Measurements from ENCODE around the gene LRRC8A. TPM values are rescaled to one million over a fixed set of nuclear protein-coding genes. Genes with fewer than 3 reads are reported as not detected.
"Not testable (repeated sequence)": the region's sequence is repeated elsewhere in the genome, so short reads cannot be mapped to it uniquely, and the experiment has no call there.

The LRRC8A gene
- total RNA-seq, 6 experiments from 2014 or later: 8.6 to 46.1 (median 22.1) TPM

DNA sequence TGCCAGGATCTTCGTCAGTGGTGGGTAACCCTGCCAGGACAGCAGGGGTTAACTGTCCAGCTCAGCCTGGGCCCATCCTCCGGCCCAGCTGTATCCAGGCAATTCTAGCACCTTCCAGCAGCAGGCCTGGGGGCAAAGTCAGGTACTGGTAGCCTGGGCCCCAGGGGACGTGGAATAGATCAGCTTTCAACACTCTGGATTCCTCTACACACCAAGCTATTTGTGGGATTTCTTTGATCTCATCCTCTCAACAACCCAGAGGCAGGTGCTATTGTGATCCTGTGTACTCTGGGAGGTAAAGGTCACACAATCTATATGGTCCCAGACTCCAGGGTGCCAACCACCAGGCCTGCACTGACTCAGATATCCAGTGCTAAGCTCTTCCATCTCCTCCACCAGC, 43.6 kb upstream of the LRRC8A start:
- Histone ChIP-seq H3K4me1 (peaks cover 0 to 12% (median 0%) of the 10 kb centered on the region in 4 donors), H3K27ac (no peak overlapping the region), H3K27me3 (no peaks in the 10 kb centered on the region), H3K4me3 (no peak overlapping the region), H3K9me3 (no peaks in the 10 kb centered on the region), H3K36me3 (no peaks in the 10 kb centered on the region)
- TF ChIP-seq, protein P1, sequence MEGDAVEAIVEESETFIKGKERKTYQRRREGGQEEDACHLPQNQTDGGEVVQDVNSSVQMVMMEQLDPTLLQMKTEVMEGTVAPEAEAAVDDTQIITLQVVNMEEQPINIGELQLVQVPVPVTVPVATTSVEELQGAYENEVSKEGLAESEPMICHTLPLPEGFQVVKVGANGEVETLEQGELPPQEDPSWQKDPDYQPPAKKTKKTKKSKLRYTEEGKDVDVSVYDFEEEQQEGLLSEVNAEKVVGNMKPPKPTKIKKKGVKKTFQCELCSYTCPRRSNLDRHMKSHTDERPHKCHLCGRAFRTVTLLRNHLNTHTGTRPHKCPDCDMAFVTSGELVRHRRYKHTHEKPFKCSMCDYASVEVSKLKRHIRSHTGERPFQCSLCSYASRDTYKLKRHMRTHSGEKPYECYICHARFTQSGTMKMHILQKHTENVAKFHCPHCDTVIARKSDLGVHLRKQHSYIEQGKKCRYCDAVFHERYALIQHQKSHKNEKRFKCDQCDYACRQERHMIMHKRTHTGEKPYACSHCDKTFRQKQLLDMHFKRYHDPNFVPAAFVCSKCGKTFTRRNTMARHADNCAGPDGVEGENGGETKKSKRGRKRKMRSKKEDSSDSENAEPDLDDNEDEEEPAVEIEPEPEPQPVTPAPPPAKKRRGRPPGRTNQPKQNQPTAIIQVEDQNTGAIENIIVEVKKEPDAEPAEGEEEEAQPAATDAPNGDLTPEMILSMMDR (IDR thresholded peaks at IDR 0.05): no peak
- TF ChIP-seq POLR2A (IDR thresholded peaks at IDR 0.05): no peak
- peak in 1 of 3 donors; percentile 6 for DNase-seq
- ATAC-seq: no peak
- intact Hi-C loops (cut with DNase I): no loop called here
- 100% methylated on average over 1 of the region's 3 CpGs for WGBS (ENCODE audit: insufficient coverage, low coverage, low lambda C conversion rate, missing lambda C conversion rate)

GRCh38 chr9:128840524-128840923, 41.4 kb upstream of the LRRC8A start:
- H3K9me3 ChIP-seq: no peaks in the 10 kb centered on the region
- WGBS (ENCODE audit: insufficient coverage, low coverage, low lambda C conversion rate, missing lambda C conversion rate): 86% methylated on average over 1 of the region's 1 CpG
- peaks cover 0 to 12% (median 0%) of the 10 kb centered on the region in 4 donors for H3K4me1 ChIP-seq
- H3K4me3 ChIP-seq: no peak overlapping the region
- no peaks in the 10 kb centered on the region for H3K36me3 ChIP-seq
- intact Hi-C loops (cut with DNase I): no loop called here
- DNase-seq (no peak), ATAC-seq (peak; percentile 34 to 65 (median 58))
- no peak overlapping the region for H3K27ac ChIP-seq
- TF ChIP-seq, protein P1 (IDR thresholded peaks at IDR 0.05): no peak
- no peak for TF ChIP-seq POLR2A (IDR thresholded peaks at IDR 0.05)
- no peaks in the 10 kb centered on the region for H3K27me3 ChIP-seq

DNA sequence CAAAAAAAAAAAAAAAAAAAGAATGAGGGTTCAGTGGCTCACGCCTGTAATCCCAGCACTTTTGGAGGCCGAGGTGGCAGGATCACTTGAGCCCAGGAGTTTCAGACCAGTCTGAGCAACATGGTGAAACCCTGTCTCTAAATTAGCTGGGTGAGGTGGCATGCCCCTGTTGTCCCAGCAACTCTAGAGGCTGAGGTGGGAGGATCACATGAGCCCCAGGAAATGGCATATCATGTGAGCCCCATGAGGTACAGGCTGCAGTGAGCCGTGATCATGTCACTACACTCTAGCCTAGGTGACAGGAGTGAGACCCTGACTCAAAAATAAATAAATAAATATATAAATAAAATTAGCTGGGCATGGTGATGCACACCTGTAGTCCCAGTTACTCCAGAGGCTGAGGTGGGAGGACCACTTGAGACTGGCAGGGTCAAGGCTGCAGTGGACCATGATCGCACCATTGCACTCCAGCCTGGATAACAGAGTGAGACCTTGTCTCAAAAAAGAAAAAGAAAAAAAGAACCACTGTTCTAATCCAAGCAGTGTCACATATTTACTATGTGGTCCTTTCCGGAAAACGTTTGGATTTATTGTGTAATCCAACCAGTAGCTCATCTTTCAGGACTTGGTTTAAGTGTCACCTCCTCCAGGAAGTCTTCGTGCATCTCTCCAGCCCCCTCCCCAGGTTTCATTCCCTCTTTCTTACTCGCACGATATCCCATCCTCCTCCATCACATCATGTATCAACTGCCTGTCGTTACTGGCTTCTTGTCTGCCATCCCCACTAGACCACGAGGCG, 40.0 kb upstream of the LRRC8A start:
- ATAC-seq (no peak), DNase-seq (no peak)
- Histone ChIP-seq H3K4me1 (peaks cover 0 to 8% (median 0%) of the 10 kb centered on the region in 4 donors), H3K27me3 (no peaks in the 10 kb centered on the region), H3K27ac (no peak overlapping the region), H3K36me3 (no peaks in the 10 kb centered on the region), H3K9me3 (no peaks in the 10 kb centered on the region), H3K4me3 (no peak overlapping the region)
- no peak for TF ChIP-seq POLR2A (IDR thresholded peaks at IDR 0.05)
- TF ChIP-seq, protein P1 (IDR thresholded peaks at IDR 0.05): no peak
- 86% methylated on average over 10 of the region's 12 CpGs for WGBS (ENCODE audit: insufficient coverage, low coverage, low lambda C conversion rate, missing lambda C conversion rate)
- intact Hi-C loops (cut with DNase I): no loop called here

DNA sequence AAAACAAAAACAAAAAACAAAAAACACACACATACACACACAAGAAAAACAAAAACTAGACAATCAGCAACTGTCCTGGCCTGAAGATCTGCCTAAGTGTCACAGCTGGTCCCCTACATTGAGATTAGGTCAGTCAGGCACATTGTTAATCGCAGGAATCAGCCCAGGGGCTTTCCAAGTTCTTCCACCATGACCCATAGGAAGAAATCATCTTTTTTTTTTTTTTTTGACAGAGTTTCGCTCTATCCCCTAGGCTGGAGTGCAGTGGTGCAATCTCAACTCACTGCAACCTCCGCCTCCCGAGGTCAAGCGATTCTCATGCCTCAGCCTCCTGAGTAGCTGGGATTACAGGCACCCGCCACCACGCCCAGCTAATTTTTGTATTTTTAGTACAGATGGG, 38.8 kb upstream of the LRRC8A start:
- H3K36me3 ChIP-seq; H3K4me3 ChIP-seq; H3K27ac ChIP-seq; DNase-seq; H3K4me1 ChIP-seq; intact Hi-C loops (cut with DNase I); H3K9me3 ChIP-seq; H3K27me3 ChIP-seq; ATAC-seq: not testable (repeated sequence)
- WGBS (ENCODE audit: insufficient coverage, low coverage, low lambda C conversion rate, missing lambda C conversion rate): 93% methylated on average over 7 of the region's 7 CpGs

GRCh38 chr9:128845186-128845931, 36.6 kb upstream of the LRRC8A start:
- DNase-seq (peak in 1 of 3 donors; percentile 42), ATAC-seq (peak in 2 of 4 donors; percentile 15 to 21)
- no peaks in the 10 kb centered on the region for H3K36me3 ChIP-seq
- H3K4me3 ChIP-seq: no peak overlapping the region
- H3K27me3 ChIP-seq: no peaks in the 10 kb centered on the region
- intact Hi-C loops (cut with DNase I): no loop called here
- no peaks in the 10 kb centered on the region for H3K9me3 ChIP-seq
- WGBS (ENCODE audit: insufficient coverage, low coverage, low lambda C conversion rate, missing lambda C conversion rate): 81% methylated on average over 3 of the region's 13 CpGs
- no peak overlapping the region for H3K27ac ChIP-seq
- H3K4me1 ChIP-seq: peaks cover 0 to 3% (median 0%) of the 10 kb centered on the region in 4 donors
- TF ChIP-seq, protein P1 (IDR thresholded peaks at IDR 0.05): no peak
- TF ChIP-seq POLR2A (IDR thresholded peaks at IDR 0.05): no peak

Measured in right lobe of liver (tissue), 6 donors.